ENCODE data around the gene OR2T10.
"Not testable (repeated sequence)": the region's sequence is repeated elsewhere in the genome, so short reads cannot be mapped to it uniquely, and the experiment has no call there.

Gene OR2T10, protein sequence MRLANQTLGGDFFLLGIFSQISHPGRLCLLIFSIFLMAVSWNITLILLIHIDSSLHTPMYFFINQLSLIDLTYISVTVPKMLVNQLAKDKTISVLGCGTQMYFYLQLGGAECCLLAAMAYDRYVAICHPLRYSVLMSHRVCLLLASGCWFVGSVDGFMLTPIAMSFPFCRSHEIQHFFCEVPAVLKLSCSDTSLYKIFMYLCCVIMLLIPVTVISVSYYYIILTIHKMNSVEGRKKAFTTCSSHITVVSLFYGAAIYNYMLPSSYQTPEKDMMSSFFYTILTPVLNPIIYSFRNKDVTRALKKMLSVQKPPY

DNA sequence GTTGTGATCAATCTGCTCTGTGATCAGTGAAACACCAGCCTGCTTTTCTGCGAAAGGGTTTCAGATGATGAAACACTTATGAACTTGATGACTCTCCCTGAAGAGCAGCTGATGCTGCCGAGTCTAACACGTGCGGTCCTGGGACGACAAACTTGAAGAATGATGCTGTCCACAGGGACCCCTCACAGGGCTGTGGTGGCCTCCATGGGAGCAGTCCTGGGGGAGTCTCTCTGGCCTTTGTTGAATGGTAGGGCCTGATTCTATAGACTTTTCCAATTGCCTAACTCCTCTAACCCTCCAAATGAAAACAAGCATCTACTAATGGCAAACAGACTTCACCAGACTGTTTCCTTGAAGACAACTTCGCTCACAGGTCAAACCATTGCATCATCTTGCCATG is at the start of gene OR2T10:
OR2T10 (minus strand) TSS at position 112 of the 400 bp plus-strand sequence. CDS start 3,932 bp downstream, outside the sequence.
- DNase-seq (ENCODE audit: low read depth in 2 of 2) = no peak

DNA sequence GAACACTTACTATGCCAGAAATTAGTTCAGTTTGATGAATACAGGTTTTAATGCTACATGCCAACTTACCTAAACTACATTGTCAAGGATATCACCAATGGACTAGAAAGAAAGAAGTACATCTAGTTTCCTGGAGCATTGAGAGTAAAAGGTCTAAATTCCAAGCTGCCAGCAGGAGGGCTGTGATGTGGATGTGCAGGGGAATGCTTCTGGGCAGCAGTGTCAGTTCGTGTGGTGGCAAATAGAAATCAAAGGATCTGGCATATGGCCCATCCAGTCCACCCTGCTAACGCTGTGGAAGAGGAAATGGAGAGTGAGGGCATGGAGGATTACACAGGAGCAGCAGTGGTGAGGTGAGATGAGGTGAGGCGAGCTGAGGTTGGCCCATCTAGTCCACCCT is 47.7 kb upstream of the OR2T10 start, which contains the start of gene OR2T35:
OR2T35 (minus strand) TSS at position 101 of the 400 bp plus-strand sequence. CDS start 6,020 bp downstream, outside the sequence.
- DNase-seq (ENCODE audit: low read depth in 2 of 2) = not testable (repeated sequence)

DNA sequence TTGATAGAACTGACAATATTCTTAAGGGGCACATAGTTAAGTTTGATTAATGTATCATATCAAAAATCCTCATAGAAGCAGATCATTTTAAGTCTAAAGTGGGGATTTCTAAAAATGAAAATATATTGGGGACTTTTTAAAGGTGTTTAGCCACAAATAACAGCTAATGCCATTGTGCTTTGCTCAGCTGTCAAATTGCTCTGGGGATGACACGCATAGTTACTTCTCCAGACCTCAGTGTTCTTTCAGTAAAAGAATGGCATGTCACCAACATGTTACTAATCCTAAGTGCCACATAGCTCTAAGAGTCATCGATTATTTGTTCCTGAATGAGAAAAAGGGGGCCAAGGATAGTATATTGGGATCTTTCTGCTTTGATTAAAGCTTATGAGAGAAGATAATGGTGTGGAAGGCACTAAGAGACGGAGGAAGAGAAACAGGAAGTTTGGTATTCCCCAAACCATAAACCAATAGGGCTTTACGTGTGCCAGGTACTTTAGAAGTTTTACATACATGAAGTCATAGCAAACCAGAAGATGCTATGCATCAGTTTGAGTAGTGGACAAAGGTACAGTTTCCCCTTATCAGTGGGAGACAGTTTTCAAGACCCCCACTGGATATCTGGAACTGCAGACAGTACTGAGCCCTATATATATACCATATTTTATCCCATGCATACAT is 45.6 kb upstream of the OR2T10 start:
- not testable (repeated sequence) for DNase-seq (ENCODE audit: low read depth in 2 of 2)

DNA sequence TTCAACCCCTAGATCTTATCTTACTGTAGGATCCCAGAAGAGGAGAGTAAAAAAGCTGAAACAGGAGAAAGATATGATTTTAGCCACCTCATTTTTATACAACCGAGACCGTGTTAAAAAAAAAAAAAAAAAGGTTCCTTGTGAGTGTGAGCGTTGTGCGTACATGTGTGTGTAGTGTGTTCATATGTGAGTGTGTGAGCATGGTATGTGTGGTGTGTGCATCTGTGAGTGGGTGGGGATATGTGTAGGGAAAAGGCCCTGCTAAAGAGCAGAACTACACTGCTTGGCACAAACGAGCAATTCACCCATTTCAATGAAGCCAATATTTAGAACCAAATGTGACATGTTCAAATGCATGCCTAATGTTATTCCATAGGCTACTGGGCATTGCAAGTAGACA is 44.1 kb upstream of the OR2T10 start:
- DNase-seq (ENCODE audit: low read depth in 2 of 2) = not testable (repeated sequence)

DNA sequence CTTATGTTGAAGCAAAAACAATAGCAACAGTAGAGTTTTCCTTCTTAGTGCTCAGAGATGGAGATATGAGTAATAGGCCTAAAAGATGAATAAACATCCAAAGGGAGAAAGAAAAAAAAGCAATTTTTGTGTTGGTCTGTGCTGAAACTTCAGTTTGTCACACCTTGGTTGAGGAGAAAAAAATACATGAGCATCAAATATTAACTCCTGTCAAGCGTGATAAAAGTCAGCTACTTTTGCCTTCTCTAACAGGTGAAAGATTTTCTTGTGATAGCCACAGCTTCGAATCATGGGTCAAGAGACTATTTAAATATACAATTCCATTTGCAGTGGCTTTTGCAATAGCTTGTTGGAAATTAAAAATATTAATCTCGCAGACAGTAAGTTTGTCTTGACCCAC is 43.4 kb upstream of the OR2T10 start:
- DNase-seq (ENCODE audit: low read depth in 2 of 2) = not testable (repeated sequence)

DNA sequence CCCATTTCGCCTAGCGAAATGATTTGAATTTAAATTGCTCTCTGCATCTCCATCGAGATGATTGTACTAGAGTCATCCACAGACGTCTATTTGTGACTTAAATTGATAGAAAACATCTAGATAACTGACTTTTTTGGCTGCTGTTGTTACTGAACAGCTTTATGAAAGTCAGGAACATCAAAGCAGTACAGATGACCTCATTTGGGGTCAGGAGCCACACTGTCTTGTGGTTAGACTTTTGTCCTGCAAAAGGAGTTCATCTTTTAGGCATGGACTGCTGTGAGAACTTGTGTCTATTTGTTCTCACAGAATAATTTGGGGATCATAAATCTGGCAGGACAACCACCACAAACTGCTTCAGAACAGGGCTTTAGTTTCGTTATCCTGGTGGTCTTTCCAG is 42.2 kb upstream of the OR2T10 start:
- not testable (repeated sequence) for DNase-seq (ENCODE audit: low read depth in 2 of 2)

DNA sequence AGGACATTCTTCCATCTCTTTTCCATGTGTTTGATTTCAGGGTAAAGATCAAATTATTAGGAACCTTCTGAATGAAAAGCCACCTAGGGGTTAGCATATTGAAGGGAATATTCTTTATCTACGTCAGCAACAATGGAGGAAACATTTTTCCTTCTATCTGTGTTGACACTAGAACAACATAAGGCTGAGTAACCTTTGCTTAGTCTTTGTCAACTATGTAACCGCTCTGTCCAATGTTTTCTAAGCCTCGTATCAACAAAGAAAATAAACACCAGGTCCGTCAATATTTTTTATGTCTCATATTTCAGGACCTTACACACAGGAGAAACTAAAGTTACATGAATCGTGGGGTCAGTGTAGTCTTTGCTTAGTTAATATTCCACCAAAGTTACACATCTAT is 39.1 kb upstream of the OR2T10 start:
- DNase-seq (ENCODE audit: low read depth in 2 of 2) = not testable (repeated sequence)

DNA sequence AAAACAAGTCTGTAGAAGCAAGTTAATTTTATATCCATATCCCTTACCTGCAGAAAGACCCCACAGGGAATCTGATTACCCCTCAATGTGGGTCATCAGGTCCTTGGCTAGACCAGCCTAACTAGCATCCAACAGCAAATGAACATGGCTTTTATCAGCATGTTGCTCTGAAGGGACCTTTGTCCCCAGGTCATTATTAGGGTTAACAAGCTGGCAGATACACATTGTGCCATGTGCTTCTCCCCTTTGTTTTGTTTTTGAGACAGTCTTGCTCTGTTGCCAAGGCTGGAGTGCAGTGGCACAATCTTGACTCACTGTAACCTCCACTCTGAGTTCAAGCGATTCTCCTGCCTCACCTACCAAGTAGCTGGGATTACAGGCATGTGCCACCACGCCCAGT is 37.5 kb upstream of the OR2T10 start, which contains the start of gene OR2T11:
OR2T11 (minus strand) TSS at position 101 of the 400 bp plus-strand sequence. CDS start 7,963 bp downstream, outside the sequence.
- not testable (repeated sequence) for DNase-seq (ENCODE audit: low read depth in 2 of 2)

DNA sequence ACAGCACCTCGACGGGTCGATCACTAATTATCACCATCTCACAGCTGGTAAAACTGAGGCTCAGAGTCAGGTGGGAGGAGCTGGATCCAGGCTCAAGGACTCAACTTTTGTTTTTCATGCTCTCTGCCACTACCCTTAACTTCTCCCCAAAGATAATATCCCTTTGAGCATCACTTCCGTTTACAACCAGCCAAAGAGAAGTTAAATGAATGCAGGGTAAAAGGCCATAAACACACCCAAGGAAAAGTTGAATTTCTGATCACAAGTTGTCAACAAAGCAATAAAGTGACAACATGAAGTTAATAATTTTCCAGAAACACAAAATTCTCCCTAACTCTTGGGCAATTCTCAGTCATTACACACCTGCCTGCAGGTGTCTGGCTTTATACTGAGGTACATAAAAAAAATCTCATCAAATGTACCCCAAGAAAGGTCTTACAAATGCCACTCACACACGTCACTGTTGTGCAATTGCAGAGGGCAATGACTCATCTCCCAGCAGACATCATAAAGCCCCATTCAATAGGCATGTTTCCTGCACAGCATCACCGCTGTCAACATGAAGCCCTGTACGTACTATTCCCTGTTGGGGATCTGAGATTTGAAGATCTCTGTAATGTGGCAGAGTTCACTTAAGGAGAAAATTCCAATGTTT is 34.0 kb upstream of the OR2T10 start:
- no peak for DNase-seq (ENCODE audit: low read depth in 2 of 2)

DNA sequence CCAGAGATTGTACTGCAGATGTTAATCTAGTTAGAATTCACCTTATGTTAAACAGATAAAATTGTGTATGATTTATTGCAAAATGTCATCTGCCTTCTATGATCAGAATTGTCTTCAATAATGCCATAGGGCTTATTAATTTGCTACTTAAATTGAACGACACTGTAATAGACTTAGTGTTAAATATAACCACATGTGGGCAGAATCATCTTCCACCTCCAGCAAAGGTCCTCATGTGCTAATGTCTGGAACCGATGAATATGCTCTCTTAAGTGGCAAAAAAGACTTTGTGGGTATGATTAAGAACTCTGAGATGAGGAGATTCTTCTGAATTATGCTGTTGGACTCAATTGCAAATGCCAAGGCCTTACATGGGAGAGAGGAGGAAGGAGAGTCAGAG is 33.1 kb upstream of the OR2T10 start:
- no peak for DNase-seq (ENCODE audit: low read depth in 2 of 2)

DNA sequence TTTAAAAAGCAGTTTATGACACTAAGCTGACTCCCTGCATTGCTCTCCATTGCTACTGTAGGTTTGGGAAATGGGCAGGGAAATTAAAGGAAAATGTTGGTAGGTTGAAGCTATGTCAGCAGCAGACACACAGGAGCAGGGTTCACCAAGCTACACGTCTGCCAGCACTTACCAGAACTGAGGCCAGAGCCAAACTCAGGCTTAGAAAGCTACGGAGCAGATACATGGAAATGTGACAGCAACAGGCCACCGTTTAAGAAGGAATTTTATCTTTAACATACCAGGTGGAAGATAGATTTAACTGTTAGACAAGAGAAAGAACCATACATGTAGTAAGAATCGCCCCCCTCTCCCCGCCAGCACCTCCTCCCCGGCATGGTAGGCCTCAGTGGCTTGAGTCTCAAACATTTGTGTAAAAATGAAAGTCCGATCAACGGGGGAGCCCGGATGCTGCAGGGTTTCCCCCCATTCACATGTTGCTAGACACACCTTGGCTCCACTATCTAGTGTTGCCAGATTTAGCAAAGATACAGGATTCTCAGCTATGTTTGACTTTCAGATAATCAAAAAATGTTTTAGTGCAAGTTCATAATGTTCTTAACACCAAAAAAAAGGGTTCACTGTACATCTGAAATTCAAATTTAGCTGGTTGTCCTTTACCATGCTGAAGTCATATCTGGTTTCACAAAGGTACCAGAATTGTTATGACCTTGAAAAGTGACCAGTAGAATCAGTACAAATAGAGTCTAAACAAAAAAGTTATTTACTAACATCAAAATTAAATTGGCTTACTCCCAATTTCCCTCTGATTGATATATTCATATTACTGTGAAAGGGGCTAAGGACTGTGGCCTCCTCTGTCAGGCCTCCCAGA is 30.7 kb upstream of the OR2T10 start:
- DNase-seq (ENCODE audit: low read depth in 2 of 2) = no peak

DNA sequence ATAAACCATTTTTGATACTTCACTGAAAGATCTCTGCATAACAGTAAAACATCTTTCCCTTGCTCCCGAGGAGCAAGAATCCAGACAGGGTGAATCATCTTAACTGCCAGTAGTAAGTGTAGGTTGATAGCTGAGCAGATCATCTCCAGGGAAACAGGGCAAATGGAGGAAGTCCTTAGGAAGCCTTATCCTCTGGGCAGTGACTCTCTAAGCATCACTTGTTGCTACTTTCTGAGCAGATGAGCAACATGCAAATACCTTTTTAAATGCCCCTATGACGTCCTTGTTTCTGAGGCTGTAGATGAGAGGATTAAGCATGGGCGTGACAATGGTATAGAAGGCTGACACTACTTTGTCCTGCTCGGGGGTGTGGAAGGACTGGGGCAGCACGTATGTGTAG is 28.5 kb upstream of the OR2T10 start:
- DNase-seq (ENCODE audit: low read depth in 2 of 2) = no peak

DNA sequence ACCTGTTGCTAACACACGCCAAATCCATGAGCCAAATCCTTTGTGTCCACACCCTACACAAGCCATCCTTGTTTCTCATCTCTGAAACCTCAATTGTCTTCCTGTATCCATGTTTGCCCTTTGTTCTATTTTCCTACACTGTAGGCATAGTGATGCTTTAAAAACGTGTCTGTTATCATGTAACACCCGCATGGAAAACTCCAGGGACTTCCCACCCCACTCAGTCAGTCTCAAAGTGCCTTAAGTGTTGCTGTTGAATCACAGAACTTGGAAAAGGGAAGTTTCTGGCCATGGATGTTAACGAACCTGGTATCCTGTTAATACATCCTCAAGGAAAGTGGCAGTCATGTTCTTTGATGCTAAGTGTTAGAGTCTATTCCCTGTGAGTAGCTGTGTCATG is 27.7 kb upstream of the OR2T10 start:
- DNase-seq (ENCODE audit: low read depth in 2 of 2) = no peak

DNA sequence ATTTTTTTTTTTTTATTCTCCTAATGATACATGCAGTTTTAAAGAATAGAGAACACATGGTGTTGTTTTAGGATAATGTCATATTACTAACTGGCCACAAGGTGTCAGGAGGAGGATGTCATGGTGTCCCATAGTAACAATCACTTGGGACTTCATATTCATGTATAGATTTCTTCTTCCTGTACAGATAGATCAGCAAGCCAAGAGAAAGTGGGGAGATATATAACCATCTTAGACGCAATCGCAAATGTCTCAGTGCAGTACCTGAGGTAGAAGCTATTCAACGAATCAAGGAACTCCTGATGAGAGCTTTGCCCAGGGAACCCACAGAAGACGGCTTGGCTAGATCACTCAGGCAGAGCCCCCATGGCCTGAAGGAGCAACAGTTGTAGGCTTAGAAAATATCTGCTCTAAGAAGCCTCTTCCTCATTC is 25.1 kb upstream of the OR2T10 start:
- DNase-seq (ENCODE audit: low read depth in 2 of 2) = no peak

DNA sequence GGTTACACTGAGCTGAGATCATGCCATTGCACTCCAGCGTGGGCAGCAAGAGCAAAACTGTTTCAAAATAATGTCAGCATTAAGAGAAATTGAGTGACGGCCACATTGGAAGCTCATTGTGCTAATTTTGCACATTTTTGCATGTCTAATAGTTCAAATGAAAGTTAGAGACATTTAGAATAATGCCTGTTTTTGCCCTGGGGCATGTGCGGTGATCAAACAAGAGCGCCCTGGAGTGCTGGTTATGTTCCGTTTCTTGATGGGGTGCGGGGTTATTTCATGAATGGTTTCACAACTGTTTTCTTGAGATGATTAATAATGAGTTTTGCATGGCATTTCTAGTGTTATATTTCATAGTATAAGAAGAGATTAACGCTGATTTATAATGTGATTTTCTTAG is 24.3 kb upstream of the OR2T10 start:
- no peak for DNase-seq (ENCODE audit: low read depth in 2 of 2)

DNA sequence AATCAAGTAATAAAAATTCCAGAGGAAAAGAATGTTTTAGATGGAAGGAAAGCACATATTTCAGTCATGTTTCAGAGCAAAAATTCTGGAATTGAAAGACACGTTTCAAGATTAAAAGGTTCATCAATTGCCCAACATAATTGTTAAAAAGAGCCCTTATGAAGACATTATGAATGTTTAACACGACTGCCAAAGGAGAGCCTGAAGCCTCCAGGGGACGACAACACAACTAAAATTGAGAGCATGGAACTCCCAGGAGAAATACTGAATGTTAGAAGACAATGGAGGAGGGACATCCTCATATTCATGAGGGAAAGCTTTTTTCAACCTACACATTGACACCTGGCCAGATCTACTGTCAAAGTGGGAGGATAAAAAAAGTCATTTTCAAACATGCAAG is 21.4 kb upstream of the OR2T10 start:
- peak; percentile 28 to 52 for DNase-seq (ENCODE audit: low read depth in 2 of 2)

DNA sequence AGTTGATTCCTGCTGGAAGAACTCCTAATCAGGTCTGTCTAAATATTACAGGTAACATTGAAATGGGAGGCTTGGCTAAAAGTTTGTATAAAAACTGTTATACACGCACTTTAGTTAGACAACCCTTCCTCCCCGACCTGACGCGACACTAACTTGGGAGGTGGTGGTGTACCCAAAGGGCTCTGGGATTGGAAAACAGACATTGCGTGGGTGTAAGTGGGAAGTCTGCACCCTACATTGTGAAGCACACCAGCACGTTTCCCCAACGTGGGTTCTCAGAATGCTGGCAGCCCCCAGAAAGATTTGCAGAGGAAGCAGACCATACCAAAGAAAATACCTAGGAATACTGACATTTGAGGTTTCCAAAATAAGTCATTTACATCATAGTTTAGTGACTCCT is 20.6 kb upstream of the OR2T10 start:
- no peak for DNase-seq (ENCODE audit: low read depth in 2 of 2)

DNA sequence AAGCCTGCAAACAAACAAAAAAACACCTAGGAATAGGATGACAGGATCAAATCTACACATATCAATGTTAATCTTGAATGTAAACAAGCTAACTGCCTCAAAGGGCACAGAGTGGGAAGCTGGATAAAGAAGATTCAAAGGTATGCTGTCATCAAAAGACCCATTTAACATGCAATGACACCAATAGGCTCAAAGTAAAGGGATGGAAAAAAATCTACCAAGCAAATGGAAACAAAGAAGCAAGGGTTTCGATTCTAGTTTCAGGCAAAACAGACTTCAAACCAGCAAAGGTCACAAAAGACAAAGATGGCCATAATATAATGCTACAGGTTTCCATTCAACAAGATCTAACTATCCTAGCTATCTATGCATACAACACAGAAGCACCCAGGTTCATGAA is 16.2 kb upstream of the OR2T10 start:
- no peak for DNase-seq (ENCODE audit: low read depth in 2 of 2)

DNA sequence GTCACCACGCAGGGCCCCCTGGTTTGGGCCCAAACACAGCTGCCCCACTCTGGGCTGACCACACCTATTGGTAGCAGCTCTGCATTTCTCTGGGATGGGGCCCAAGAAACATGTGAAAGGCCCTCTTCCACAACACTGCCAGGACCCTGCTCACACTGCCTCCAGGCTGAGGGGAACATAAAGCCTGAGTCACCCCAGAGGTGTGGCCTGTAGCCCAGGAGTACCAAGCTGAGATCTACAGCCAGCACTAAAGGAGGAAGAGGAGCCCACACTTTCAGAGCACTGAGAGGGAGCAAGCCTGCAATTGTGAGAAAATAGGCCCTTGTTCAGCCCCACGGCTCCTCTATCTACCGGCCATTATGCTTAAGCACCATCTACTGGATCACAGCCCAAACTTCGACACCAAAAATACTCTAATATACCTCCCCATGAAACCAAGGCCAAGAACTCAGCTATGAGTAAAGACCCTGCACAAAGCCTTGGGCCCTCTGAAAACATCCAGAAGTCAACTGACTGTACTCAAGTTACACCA is 14.4 kb upstream of the OR2T10 start:
- DNase-seq (ENCODE audit: low read depth in 2 of 2) = no peak

DNA sequence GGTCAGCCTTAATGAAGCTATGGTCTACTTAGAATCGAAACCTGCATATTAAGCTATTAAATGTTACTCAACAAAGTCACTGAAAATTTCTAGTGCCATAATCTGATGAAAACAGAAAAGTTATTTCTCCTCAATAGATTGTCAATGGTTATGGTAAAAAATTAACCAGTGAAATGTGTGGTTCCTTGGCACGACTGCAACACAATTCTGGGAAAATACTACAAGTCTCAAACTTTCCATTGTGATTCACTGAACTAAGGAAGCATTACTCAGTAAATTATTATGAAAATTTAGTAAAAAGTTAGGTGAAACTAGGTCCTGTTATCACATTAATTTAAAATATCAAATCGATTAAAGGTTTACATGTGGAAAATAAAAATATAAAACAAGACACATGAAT is 12.8 kb upstream of the OR2T10 start:
- no peak for DNase-seq (ENCODE audit: low read depth in 2 of 2)

DNA sequence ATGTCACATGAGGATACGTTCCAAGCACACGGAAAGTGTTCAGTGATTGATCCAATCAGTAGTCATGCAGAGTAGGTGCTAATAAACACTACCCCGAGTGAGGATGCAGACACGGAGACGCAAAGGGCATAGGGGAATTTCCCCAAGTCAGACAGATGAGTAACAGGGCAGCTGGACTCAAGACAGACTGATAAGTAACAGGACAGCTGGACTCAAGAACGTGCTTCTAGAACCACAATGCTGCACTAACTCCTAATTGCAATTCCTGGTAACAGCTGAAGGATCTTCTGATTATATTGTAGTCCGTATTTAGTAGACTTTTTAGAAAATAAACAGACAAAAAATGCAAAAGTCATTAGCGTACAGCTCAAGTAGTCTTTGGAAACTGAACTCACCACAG is 1.9 kb upstream of the OR2T10 start:
- DNase-seq (ENCODE audit: low read depth in 2 of 2) = no peak

Measured in stimulated activated CD4-positive, alpha-beta T cell treated with anti-CD3 and anti-CD28 coated beads, Interleukin-1b, Interleukin-23, amount 100 ng/mL, for 4 hours (primary cell).